Measurements from ENCODE around the gene LRRC8C.
"Not testable (repeated sequence)": the region's sequence is repeated elsewhere in the genome, so short reads cannot be mapped to it uniquely, and the experiment has no call there.

LRRC8C gene

DNA sequence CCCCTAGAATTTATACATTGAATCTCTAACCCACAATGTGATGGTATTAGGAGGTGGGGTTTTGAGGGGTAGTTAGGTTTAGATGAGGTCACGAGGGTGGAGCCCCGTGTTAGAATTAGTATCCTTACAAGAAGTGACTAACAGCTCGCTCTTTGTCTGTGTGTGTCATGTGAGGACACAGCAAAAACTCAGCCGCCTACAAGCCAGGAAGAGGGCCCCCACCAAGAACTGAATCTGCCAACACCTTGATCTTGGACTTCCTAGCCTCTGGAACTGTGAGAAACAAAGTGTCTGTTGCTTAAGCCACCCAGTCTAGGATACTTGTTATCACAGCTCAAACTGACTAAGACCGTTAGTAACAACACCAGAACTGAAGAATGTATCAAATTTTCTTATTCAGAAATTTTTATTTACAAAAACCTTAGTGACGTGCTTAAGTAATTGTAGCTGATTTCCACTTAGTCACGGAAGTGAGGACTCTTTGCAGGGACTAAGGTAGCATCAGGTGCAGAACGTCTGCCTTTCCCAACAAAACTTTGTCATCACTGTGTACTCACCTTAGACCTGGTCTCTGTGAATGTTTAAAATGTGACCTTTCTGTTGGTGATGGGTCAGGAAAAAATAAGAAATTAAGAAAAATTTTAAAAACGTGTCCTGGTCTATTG lies 24.5 kb upstream of the LRRC8C start:
- DNase-seq, result peak; percentile 73 to 74

DNA sequence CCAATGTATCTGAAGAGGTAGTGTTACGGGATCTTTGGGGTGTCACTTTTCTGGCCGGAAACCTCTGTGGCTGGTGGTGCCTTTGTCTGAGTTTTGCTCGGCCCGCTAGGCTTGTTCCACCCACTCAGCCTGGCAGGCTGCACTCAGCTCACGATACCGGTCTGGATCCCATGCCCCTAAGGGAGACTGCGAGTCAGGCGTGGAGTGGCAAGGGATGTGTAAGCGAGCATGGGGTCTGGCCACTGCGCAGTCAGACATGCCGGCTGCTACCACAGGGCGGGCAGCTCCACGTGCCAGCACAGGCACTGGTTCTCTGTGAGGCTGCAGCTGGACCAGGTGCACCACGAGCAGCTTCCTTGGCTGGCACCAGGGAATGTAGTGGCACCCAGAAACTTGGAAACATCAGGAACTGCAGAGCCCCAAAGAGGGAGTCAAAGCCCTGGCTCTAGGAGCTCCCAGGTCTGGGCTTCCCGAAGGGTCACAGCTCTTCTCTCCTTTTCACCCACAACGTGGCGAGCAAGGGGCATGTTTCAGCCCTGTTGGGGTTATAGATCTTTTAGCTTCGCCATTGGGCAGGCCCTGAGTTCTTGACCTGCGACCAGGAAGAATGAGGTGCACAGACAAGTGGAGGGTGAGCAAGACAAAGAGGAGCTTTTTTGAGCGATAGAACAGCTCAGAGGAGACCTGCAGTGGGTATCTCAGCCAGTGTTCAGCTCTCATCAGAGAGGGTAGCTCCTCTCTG lies 23.8 kb upstream of the LRRC8C start:
- peak; percentile 83 to 84 for DNase-seq

DNA sequence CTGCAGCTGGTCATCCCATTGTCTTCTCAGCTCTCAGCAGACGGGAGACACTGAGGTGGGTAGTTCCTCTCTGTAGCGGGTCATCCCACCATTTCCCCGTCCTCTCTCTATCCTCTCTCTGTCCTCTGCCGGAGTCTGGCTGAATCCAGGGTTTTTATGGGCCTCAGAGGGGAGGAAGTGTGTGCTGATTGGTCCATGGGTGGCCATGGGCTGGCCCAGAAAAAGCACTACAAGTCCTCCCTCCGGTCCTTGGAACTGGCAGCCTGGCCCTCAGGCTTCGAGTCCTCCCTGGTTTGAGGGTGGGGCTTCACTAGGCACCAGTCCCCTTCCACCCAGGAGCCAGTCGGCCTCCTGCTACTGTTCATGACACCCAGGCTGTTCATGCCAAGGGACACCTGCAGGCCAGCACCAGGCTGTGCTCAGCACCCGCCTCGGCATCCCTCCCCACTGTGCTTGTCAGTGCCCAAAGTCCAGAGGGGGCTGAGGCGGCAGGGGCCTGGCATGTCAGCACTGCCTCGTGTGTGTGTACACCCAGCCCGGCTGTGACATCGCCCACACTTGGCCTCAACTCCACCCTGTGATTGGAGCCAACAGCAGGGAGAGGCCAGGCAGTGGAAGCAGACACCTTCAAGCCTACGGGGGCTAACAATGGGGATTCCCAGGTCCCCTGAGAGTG lies 23.0 kb upstream of the LRRC8C start:
- peak; percentile 77 to 78 for DNase-seq

DNA sequence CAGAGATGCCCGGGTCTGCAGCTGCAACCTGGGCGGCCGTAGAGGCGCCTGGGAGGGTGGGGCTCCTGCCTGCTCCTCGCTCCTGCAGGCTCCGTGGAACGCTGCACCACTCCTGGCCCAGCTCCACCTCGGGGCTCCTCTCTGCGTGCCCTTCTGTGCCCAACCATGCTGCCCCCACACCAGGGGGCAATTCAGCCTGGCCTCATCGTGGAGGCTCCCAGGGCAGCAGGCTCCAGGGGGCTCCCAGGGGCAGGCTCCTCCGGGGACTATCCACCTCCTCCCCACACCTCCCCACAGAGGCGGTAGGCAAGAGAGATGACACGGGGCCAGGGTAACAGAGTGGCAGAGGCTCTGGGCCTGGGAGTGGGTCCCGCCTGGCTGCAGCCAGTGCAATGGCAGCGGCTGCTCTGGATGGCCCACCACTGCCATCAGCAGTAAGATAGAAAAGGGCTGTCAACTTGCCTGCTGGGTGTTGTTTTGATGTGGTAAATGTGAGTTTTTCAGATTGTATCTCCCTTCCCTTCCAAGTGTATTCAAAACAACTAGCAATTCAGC lies 22.4 kb upstream of the LRRC8C start:
- peak; percentile 60 to 69 for DNase-seq

DNA sequence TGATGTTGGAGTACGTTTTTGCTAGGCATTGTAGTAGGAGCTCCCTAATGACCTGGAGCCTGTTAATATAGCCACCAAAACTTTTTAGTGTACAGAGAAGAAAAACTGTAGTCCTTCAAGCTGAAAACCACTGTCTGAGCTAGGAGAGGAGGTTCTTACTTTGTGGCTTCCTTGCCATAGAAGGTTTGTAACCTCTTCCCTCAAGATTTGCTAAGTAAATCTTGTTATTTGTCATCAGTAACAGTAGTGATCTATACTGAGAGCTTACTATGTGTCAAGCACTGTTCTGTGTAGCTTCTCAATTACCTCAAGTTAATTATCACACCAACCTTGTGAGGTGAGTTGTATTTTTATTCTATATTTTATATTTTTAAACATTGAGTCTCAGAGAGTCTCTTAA lies 21.2 kb upstream of the LRRC8C start:
- DNase-seq, result no peak

DNA sequence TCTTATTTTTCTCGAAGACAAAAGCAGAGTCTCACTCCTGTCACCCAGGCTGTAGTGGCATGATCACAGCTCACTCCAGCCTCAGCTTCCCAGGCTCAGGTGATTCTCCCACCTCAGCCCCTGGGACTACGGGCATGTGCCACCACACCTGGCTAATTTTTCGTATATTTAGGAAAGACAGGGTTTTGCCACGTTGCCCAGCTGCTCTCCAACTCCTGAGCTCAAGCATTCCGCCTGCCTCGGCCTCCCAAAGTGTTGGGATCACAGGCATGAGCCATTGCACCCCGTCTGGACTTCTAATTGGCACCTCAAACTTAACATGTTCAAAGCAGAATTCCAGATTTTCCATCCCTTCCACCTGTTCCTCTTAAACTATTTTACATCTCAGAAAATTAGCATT lies 19.0 kb upstream of the LRRC8C start:
- no peak for DNase-seq

DNA sequence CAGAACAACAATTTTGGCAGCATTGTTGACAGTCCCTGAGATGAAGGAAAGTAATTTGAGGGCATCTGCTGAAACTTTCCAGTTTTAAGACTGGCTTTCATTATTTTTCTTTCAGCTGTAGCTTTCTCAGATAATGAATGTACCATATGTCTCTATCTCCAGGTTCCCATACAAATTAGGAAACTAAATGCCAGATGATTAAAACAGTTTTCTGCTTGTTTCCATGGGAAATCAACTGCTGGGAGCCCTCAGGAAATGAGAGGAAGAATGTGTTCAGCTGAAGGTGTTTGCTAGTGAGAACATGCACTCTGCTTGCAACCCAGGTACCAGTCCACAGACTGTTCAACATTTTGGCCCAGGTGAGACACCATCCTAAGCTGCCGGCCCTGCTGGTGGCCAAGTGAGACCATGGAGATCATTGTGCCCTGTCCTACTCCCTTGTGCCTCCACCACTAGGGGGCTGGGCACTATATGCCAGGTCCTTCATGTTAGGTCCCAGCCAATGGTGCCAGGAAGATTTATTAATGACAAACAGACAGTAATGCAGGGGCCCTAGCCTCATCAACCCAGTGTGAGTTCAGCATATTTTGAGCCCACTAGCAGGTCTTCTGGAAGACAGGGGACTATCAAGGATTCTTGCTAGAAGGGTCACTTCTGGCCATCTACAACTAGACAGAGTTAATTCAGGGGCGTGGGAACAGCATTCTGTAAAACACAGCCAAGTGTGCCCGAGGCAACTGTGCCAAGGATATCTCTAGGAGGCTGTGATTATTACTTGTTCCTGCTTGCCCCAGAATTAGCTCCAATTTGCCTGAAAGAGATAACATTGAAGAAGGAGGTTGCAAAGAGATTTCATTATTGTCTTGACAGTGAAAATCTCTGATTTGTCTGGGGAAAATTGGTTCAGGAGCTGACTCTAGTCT lies 17.0 kb upstream of the LRRC8C start:
- DNase-seq, result no peak

DNA sequence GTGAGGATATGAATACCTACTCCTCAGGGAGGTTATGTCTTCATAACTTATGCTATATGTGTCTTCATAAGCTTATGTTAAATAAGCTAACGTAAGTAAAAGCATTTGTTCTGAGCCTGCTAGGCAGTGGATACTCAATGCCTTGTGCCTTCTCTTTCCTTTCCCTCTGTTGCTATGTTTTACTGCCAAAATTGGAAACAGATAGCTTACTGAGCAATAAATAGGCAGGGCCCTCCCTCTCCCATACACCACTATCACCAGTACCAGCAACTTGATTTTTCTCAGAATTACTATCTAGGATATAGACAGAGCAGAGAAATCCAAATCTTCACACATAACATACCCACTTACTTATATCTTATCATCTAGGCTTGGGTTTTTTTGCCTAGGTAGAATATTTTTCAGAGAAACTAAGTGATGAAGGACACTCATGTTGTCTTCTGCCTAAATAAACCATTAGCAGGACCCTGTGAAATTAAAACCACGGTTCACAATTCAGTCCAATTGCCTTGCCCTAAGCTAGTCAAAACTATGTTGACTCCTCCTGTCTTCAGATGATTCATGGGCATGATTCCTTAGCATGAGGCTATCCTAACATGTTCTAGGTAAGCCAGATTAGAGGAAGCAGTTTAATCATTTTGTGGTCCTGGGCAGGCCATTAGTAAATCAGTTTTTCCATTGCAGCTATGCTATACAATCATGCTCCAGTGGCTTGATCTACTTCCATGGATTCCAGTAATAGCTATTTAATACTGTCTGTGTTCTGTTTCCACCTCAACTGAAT lies 15.9 kb upstream of the LRRC8C start:
- DNase-seq, result no peak

DNA sequence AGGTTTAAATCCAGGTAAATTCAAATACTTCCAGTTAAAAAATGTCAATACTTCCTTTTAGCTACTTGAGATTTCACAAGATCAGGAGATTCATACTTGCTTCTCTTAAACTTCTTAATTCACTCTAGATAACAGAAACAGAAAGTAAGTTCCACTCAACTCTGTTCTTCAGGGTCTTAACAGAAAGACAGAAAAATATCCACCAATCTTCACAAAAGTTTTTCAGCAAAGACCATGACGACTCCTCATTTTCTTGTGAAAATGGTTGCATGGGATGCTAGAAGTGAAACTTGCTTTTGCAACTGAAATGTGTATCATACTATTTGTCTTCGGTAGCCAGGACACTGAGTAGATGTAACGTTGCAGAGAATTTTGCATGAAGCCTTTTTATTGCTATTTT lies 12.3 kb upstream of the LRRC8C start:
- no peak for DNase-seq

DNA sequence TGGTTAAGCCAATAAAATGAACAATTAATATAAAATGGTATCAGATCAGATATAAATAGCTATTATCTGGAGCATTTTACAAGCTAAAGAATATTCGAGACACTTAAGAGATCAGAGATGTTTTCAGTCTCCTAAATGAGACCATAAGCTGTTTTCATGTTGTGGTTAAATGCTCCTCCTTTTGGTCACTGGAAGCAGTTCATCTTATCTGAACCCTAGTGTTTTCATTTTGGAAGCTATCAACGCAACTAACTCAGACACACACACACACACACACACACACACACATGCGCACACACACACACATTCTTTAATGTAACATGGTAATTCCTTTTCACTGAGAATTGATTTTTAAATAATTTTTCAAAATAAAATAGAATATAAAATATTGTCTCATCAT lies 10.0 kb upstream of the LRRC8C start:
- DNase-seq, result no peak

DNA sequence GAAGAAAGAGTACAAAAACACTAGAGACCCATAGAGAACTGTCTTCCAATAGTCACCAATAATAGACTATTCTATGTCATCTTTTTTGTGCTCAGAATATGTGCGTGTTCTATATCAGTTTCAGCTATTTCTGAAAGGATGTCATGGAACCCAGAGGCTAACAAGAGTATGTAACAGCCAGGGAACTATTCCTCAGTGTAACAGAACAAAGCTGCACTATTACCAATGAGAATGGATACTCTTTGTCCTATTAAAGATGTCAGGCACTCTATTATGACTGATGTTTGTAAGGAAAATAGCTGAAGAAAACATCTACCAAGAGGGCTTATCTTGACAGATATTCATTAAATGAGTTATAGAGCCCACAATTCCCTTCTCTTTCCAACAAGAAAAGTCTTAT lies 8.6 kb upstream of the LRRC8C start:
- no peak for DNase-seq

DNA sequence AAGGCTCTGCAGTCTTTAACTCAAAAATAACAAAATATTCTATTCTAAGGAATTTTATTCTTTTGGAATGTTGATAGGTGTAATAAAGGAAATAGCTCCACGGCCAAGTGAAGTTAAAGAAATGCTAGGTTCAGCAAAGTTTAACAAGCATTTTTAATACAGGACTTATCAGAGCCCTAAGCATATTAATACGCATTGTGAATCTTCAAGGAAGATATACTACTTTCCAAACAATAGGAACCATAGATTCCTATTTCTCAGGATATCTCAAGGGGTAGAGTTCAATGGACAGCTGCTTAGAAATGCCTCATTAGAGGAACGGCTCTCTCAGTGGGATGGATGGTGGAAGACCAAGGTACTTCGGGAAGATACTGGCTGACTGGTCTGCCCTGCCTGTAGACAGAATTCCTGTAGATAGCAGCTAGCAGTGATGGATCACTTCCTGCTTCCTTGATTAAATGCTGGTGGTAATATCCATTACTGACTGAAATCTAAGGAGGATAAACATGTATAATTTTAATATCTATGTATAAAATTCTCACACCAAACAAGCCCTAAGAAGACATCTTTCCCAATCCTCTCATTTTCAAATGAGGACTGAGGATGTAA lies 8.1 kb upstream of the LRRC8C start:
- DNase-seq, result no peak

DNA sequence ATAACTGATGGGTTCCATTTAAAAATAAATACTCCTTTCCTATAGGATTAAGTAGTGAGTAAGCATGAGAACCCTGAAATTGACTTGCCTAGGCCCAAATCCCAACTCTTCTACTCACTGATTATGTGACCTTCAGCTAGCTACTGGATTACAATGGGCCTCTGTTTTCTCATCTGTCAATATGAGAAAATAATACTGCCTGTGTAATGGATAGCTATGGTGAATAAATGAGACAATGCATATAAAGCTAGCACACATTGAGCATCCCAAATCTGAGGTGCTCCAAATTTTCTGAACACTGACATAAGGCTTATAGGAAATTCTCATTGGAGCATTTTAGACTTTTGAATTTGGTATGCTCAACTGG lies 5.3 kb upstream of the LRRC8C start:
- no peak for DNase-seq

DNA sequence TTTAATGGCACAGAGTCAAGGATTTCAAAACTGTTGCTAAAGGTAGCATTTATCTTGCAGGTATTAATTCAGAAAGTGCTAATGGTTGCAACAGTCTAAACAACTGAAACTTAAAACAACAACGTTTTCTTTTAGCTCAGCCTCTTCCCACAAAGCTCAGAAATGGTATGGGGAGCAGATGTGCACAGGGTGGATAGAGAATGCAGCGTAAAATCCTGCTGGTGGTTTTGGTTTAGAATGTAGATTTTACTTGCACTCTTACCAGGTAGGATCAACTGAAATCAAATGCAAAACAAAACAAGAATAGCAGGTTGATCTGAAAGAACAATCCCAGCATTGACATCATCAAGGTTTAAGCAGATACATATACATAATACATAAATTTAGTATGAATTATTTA lies 3.8 kb upstream of the LRRC8C start:
- DNase-seq, result no peak

DNA sequence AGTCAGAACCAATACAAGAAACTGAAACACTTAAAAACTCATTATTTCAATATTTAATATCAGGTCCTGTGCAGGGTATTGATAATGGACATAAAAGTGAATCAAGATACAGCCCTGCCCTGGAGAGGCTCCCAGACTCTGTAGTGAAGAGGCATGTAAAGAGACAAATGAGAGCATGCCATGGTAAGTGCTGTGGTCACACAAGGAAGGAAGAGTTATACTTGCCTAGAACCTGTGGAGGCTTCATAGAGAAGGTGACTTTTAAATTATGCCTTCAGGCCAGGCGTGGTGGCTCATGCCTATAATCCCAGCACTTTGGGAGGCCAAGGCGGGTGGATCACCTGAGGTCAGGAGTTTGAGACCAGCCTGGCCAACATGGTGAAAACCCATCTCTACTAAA lies 3.3 kb upstream of the LRRC8C start:
- DNase-seq, result not testable (repeated sequence)

DNA sequence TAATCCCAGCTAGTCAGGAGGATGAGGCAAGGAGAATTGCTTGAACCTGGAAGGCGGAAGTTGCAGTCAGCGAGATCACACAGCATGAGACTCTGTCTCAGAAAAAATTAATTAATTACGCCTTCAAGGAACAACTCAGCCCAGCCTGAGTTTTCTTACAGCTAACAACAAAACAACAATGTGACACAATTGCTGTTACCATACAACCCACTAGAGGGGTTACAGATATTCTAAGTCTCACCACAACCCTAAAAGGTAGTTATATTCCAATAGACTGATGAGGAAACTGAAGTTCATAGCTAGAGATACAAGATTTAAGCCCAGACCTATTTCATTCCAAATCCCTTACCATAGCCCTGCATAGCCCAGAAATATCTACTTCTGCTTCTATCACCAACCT lies 2.9 kb upstream of the LRRC8C start:
- DNase-seq, result no peak

DNA sequence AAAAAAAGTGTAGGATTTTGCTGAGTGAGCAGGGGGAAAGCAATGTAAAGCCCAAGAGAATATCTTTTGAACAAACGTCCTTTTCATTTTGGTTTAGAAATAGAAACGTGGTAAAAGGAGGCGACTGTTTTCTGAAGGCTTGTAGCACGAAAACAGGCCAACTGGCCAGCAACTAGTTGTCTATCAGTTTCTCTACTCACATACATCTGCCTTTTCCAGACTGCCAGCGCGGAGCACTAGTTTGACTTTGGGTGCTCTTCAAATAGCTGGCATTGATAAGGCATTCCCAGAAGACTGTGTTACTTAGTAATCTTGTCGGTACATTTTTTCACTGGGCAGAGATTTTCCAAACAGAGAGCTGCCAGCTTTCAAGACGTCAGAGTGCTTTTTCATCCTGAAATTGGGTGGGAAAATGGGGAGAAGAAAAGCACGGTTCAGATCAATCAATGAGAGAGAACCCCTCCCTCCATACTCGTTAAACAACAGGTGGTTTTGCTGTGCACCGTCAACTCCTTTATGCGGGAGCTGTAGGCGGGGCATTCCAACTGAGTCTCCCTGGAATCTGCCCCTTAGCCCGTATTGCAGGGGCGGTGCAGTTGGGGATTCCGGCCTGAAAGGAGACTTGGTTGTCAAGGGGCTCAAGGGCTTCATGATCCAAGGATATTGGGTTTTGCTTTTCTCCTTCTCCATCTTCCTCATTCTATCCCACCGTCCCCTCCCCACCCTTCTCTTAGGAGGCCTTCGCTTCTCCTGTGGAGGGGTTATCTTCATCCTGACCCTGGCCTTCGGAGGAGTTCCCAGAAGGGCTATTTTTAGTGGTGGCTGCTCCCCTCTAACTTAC lies 884 bp upstream of the LRRC8C start:
- DNase-seq, result no peak

DNA sequence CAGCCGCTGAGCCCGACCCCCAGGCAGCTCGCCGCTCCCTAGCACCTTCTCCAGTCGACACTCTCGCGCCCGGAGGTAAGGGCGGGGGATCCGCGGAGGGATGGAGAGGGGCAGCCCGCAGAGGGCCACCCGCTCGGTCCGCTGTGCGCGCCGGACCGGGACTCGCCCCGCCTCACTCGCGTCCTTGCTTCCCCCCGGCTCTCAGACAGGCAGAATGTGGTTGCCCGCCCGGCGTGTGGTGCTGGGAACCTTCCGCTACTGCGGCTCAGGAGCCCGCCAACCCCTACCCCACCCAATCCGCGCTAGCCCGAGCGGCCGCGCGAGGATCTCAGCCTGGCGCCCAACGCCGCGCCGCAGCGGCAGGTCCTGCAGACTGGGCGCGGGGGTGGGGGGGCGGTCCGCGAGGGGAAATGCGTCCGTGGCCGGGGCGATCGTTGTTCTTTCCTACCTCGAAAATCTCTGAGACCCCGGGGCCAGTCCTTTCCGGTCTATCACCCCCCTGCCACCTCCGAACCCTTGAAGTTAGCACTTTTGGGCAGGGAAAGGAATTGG lies 404 bp downstream of the LRRC8C start:
- DNase-seq, result peak; percentile 68 to 77

DNA sequence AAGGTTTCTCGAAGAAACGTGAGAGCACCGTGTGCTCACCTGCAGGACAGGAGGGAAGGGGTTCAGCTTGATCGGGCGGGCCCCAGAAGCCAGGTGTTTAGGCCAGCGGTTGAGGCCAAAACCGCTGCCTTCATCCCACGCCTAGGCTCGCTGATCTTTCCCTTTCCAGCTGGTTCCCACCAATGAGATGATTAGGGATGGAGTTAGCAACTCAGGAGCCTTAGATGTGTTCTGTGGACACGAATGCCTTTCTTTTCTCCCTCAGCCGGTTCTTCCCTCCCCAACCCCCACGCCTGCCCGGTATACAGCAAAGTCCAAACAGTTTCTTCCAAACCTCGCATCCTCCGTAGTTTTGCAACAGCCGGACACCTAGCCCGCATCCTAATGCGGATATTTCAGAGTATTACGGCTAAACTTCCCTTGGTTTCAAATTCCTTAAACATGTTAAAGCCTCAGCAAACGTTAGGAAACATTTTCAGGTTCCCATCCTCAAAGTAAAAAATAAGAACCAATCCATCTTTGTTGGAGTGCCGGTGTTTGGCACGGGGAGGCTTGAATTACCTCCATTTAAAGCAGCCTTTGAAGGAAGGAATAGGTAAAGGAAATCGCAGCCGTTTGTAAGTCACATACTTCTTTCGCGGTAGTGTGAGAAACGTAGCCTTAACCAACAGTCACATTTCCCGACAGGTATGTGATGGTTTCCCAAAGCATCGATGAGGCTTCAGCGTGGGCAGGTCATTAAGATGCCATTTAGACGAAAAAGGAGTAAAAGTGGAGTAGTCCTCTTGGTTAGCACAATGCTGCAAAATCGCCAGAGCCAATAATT lies 1.1 kb downstream of the LRRC8C start:
- DNase-seq, result peak in 1 of 2 experiments; percentile 58
